Mammary epithelial cell (primary cell): ENCODE measurements around the gene INO80D.
"Not testable (repeated sequence)": the region's sequence is repeated elsewhere in the genome, so short reads cannot be mapped to it uniquely, and the experiment has no call there.

ENCODE experiments used
- CTCF ChIP-seq, 2 donors: IDR thresholded peaks in 1 of 2; conservative IDR thresholded peaks in 1 of 2; 2 replicates each; pipeline ENCODE4 v1.5.1; 2011 to 2012; ENCODE audit warnings: inconsistent platforms in 2 of 2, low read length in 2 of 2, mild to moderate bottlenecking in 2 of 2, control low read depth in 1 of 2, low read depth in 1 of 2; ENCODE audit not compliant: insufficient read depth in 1 of 2; ENCODE audit errors: extremely low read depth in 1 of 2
- EZH2 ChIP-seq: IDR thresholded peaks from 2 replicates; pipeline ENCODE4 v1.6.1; 2012; ENCODE audit warnings: low read length, inconsistent platforms, borderline replicate concordance

GRCh38 chr2:205988681-205989080, 97.3 kb downstream of the INO80D start:
- not testable (repeated sequence) for TF ChIP-seq CTCF (conservative IDR thresholded peaks at IDR 0.05 in 1 of 2, IDR thresholded peaks at IDR 0.05 in 1 of 2; ENCODE audit: extremely low read depth in 1 of 2, insufficient read depth in 1 of 2, low read depth in 1 of 2, low read length in 2 of 2); EZH2
